Vagina (tissue), 2 donors: Measurements from ENCODE around the gene FRMD3. TPM values are rescaled to one million over a fixed set of nuclear protein-coding genes. Genes with fewer than 3 reads are reported as not detected.

Experiments used
- DNase-seq, 2 donors: peaks; one replicate each; pipeline ENCODE4 v3.0.0-alpha.2; 2017; ENCODE audit errors: extremely low spot score in 2 of 2
- H3K27ac ChIP-seq: fragments of 200-600 bp; sonication (generic); one replicate; pipeline ENCODE4 v1.5.1; 2019
- H3K27me3 ChIP-seq: fragments of 200-600 bp; sonication (generic); one replicate; pipeline ENCODE4 v1.5.1; 2019
- H3K36me3 ChIP-seq, 2 donors: fragments of 200-600 bp; sonication (generic); one replicate each; pipeline ENCODE4 v1.5.1; 2017 to 2019
- H3K4me1 ChIP-seq: fragments of 200-600 bp; sonication (generic); one replicate; pipeline ENCODE4 v1.5.1; 2019
- H3K4me3 ChIP-seq, 2 donors: fragments of 200-600 bp; sonication (generic); 1 replicate in 1 of 2; 2 replicates in 1 of 2; pipeline ENCODE4 v1.5.1; 2016 to 2019
- H3K9me3 ChIP-seq: fragments of 200-600 bp; sonication (generic); one replicate; pipeline ENCODE4 v1.5.1; 2019
- POLR2A ChIP-seq, 2 donors: fragments of 450-650 bp; IDR thresholded peaks; one replicate each; pipeline ENCODE4 v1.6.1; 2017; ENCODE audit warnings: antibody characterized with exemption in 2 of 2, mild to moderate bottlenecking in 2 of 2, moderate library complexity in 2 of 2
- POLR2AphosphoS5 ChIP-seq, 2 donors: sonication (generic); formaldehyde crosslinking; IDR thresholded peaks; one replicate each; pipeline ENCODE4 v1.9.0; 2017; ENCODE audit warnings: antibody characterized with exemption in 2 of 2, mild to moderate bottlenecking in 2 of 2, low read depth in 1 of 2; ENCODE audit not compliant: insufficient read depth in 1 of 2
- intact Hi-C: fragments of 100-400 bp; cut with DNase I; formaldehyde crosslinking; loops from one replicate; pipeline ENCODE4 v1.15.1; 2023
- total RNA-seq: library from RNA; depleted of rRNA; stranded (reverse); fragments of >200 nt; gene quantifications from one replicate; pipeline ENCODE4 v1.2.3, GENCODE V29; 2016
- TF ChIP-seq, protein P1 (sequence below), 3 experiments: fragments of 450-650 bp in 2 of 3; fragments of 200-600 bp in 1 of 3; sonication (generic) in 1 of 3; IDR thresholded peaks; one replicate each; pipeline ENCODE4 v1.5.1; 2017 to 2019; ENCODE audit warnings: antibody characterized with exemption in 3 of 3, mild to moderate bottlenecking in 2 of 3, moderate library complexity in 2 of 3

FRMD3 gene
- total RNA-seq, 1 donor from 2014 or later = 13.8 TPM

- intact Hi-C loops = no loop called here
- Histone ChIP-seq H3K27ac (no peak overlapping the region), H3K27me3 (no peaks in the 10 kb centered on the region), H3K9me3 (no peaks in the 10 kb centered on the region), H3K36me3 (no peaks in the 10 kb centered on the region), H3K4me3 (no peak overlapping the region), H3K4me1 (no peaks in the 10 kb centered on the region)
- DNase-seq = no peak
- TF ChIP-seq, protein P1, sequence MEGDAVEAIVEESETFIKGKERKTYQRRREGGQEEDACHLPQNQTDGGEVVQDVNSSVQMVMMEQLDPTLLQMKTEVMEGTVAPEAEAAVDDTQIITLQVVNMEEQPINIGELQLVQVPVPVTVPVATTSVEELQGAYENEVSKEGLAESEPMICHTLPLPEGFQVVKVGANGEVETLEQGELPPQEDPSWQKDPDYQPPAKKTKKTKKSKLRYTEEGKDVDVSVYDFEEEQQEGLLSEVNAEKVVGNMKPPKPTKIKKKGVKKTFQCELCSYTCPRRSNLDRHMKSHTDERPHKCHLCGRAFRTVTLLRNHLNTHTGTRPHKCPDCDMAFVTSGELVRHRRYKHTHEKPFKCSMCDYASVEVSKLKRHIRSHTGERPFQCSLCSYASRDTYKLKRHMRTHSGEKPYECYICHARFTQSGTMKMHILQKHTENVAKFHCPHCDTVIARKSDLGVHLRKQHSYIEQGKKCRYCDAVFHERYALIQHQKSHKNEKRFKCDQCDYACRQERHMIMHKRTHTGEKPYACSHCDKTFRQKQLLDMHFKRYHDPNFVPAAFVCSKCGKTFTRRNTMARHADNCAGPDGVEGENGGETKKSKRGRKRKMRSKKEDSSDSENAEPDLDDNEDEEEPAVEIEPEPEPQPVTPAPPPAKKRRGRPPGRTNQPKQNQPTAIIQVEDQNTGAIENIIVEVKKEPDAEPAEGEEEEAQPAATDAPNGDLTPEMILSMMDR (IDR thresholded peaks at IDR 0.05) = no peak
- TF ChIP-seq POLR2AphosphoS5 (IDR thresholded peaks at IDR 0.05; ENCODE audit: insufficient read depth in 1 of 2, low read depth in 1 of 2) (no peak), POLR2A (IDR thresholded peaks at IDR 0.05) (no peak)
Observed at GRCh38 chr9:83422527-83422926, 115.7 kb downstream of the FRMD3 start.

- H3K27ac ChIP-seq = no peak overlapping the region
- intact Hi-C loops = no loop called here
Observed at GRCh38 chr9:83420486-83420885, 117.7 kb downstream of the FRMD3 start.

DNA sequence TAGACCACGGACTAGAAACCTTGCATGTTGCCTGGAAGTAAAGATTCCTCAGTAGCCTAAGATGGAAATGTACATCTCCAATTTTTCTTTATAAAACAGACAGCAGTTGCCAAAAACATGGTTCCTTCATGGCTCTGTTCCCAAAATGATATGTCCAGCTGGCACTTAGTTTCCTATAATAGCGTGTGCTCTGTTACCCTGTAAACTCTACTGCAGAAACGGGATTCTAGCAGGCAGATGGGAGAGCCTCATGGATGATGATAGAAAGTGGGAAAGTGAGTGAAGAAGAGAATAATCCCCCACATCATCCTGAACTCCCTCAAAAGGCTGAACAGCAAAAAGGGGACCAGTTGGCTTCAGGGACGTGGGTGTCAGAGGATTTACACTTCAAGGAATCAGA, 118.2 kb downstream of the FRMD3 start:
- Histone ChIP-seq H3K4me1 (no peaks in the 10 kb centered on the region), H3K27me3 (no peaks in the 10 kb centered on the region), H3K27ac (no peak overlapping the region), H3K9me3 (no peaks in the 10 kb centered on the region), H3K36me3 (no peaks in the 10 kb centered on the region), H3K4me3 (no peak overlapping the region)
- intact Hi-C loops = no loop called here
- DNase-seq = no peak
- TF ChIP-seq, protein P1 (IDR thresholded peaks at IDR 0.05) = no peak
- TF ChIP-seq POLR2AphosphoS5 (IDR thresholded peaks at IDR 0.05; ENCODE audit: insufficient read depth in 1 of 2, low read depth in 1 of 2) = no peak
- TF ChIP-seq POLR2A (IDR thresholded peaks at IDR 0.05) = no peak

More at GRCh38 chr9:83420486-83420885, 117.7 kb downstream of the FRMD3 start:
- no peak overlapping the region for H3K4me3 ChIP-seq
- H3K36me3 ChIP-seq = no peaks in the 10 kb centered on the region
- H3K4me1 ChIP-seq = no peaks in the 10 kb centered on the region
- no peak for DNase-seq
- no peaks in the 10 kb centered on the region for H3K9me3 ChIP-seq
- H3K27me3 ChIP-seq = no peaks in the 10 kb centered on the region
- TF ChIP-seq, protein P1 (IDR thresholded peaks at IDR 0.05) = no peak
- TF ChIP-seq POLR2A (IDR thresholded peaks at IDR 0.05) (no peak), POLR2AphosphoS5 (IDR thresholded peaks at IDR 0.05; ENCODE audit: insufficient read depth in 1 of 2, low read depth in 1 of 2) (no peak)

- Histone ChIP-seq H3K36me3 (no peaks in the 10 kb centered on the region), H3K4me1 (no peaks in the 10 kb centered on the region), H3K4me3 (no peak overlapping the region), H3K27me3 (no peaks in the 10 kb centered on the region), H3K9me3 (no peaks in the 10 kb centered on the region), H3K27ac (no peak overlapping the region)
- DNase-seq = no peak
- intact Hi-C loops = no loop called here
- no peak for TF ChIP-seq POLR2AphosphoS5 (IDR thresholded peaks at IDR 0.05; ENCODE audit: insufficient read depth in 1 of 2, low read depth in 1 of 2)
Observed at GRCh38 chr9:83418283-83418682, 119.9 kb downstream of the FRMD3 start.

DNA sequence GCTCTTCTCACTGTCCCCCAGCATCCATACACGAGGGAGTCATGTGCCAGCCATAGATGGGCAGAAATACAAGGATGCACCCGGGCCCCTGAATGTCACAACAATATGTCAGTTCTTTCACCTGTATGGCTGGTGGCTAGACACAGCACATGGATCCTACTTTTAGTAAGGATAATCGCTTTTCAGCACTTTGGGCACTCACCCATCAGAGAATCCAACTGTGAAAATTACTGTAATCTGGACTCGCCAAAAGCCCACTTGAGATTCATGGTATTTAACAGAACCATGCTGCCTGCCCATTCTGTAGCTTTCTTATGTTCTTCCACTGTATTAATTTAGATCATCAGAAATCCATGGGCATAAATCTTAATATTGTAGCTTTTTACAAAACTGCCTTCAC, 124.8 kb downstream of the FRMD3 start:
- H3K27ac ChIP-seq = no peak overlapping the region
- TF ChIP-seq, protein P1 (IDR thresholded peaks at IDR 0.05) = no peak
- TF ChIP-seq POLR2AphosphoS5 (IDR thresholded peaks at IDR 0.05; ENCODE audit: insufficient read depth in 1 of 2, low read depth in 1 of 2) (no peak), POLR2A (IDR thresholded peaks at IDR 0.05) (no peak)
- H3K36me3 ChIP-seq = no peaks in the 10 kb centered on the region
- DNase-seq = no peak
- intact Hi-C loops = no loop called here
- no peaks in the 10 kb centered on the region for H3K9me3 ChIP-seq
- H3K4me3 ChIP-seq = no peak overlapping the region
- no peaks in the 10 kb centered on the region for H3K4me1 ChIP-seq
- H3K27me3 ChIP-seq = no peaks in the 10 kb centered on the region
